Activated B cell treated with CpG ODN at 0.5 μM for 24 hours (primary cell): Measurements from ENCODE around the gene SIGMAR1. TPM values are rescaled to one million over a fixed set of nuclear protein-coding genes. Genes with fewer than 3 reads are reported as not detected.

Source experiments
- ATAC-seq: fragments of 200-7000 bp; cut with Tn5 transposase; one replicate; pipeline ENCODE4 v1.10.0; 2021; ENCODE audit warnings: low read depth, mild to moderate bottlenecking, moderate library complexity
- CTCF ChIA-PET: fragments of 350-600 bp; sonication (Branson Sonifier 250); formaldehyde crosslinking; loops from one replicate; lab custom pipeline; 2021; ENCODE audit warnings: antibody characterized with exemption; lab: Charles Lee
- POLR2A ChIA-PET: fragments of 350-600 bp; sonication (Branson Sonifier 250); formaldehyde crosslinking; loops from one replicate; lab custom pipeline; 2021; ENCODE audit warnings: antibody characterized with exemption; lab: Charles Lee
- DNase-seq: peaks from one replicate; pipeline ENCODE4 v3.0.0; 2022
- H3K27ac Mint-ChIP-seq: one replicate; pipeline ENCODE4 v1.8.0; 2020; ENCODE audit warnings: mixed read lengths
- H3K27me3 Mint-ChIP-seq: one replicate; pipeline ENCODE4 v1.8.0; 2021; ENCODE audit warnings: mixed read lengths
- H3K36me3 Mint-ChIP-seq: one replicate; pipeline ENCODE4 v1.8.0; 2021; ENCODE audit warnings: low read depth, mixed read lengths
- H3K4me1 Mint-ChIP-seq: one replicate; pipeline ENCODE4 v1.8.0; 2021; ENCODE audit warnings: mixed read lengths
- H3K4me3 Mint-ChIP-seq: one replicate; pipeline ENCODE4 v1.8.0; 2020; ENCODE audit warnings: mild to moderate bottlenecking, mixed read lengths
- H3K9me3 Mint-ChIP-seq: one replicate; pipeline ENCODE4 v1.8.0; 2020; ENCODE audit warnings: mixed read lengths
- CTCF ChIP-seq: fragments of 200-600 bp; IDR thresholded peaks from one replicate; pipeline ENCODE4 v1.8.0; 2022; ENCODE audit warnings: antibody characterized with exemption, mild to moderate bottlenecking
- intact Hi-C: fragments of 100-400 bp; cut with micrococcal nuclease; formaldehyde crosslinking; loops from one replicate; pipeline ENCODE4 v1.15.1; 2024
- total RNA-seq: library from RNA; stranded (reverse); gene quantifications from 2 replicates; pipeline ENCODE4 v1.2.3, GENCODE V29; 2022

The SIGMAR1 gene
- total RNA-seq, 1 donor from 2014 or later = 27.2 TPM

GRCh38 chr9:34663303-34663605, 25.7 kb upstream of the SIGMAR1 start:
- Mint-ChIP-seq H3K9me3 (no peaks in the 10 kb centered on the region), H3K27ac (no peak overlapping the region), H3K36me3 (no peaks in the 10 kb centered on the region), H3K27me3 (no peaks in the 10 kb centered on the region), H3K4me1 (peaks cover 11% of the 10 kb centered on the region), H3K4me3 (no peak overlapping the region)
- TF ChIP-seq CTCF = no peak
- ATAC-seq = no peak
- no peak for DNase-seq
- CTCF ChIA-PET = interaction anchor here (3.9 kb wide), 1 partner anchor 39 kb away, joined by 14 read pairs; no protein-coding TSS in a partner anchor
- intact Hi-C loops = loop anchor here (10.0 kb wide), 1 partner anchor 1072 kb away; the partner anchor contains the start of genes CREB3 and TLN1
- POLR2A ChIA-PET = no interaction called here

GRCh38 chr9:34662526-34663302, 25.1 kb upstream of the SIGMAR1 start, which contains the start of gene CCL27:
Gene CCL27, minus strand, starts transcription at chr9:34662657. Its CDS starts 24 bp downstream, at chr9:34662633.
- CTCF ChIA-PET = interaction anchor here (1.1 to 3.9 kb wide), 3 partner anchors 16 to 40 kb away, joined by 3 to 14 read pairs (median 8); partner anchors contain the start of gene GALT
- H3K9me3 Mint-ChIP-seq = no peaks in the 10 kb centered on the region
- H3K27me3 Mint-ChIP-seq = no peaks in the 10 kb centered on the region
- TF ChIP-seq CTCF = no peak
- H3K4me3 Mint-ChIP-seq = no peak within 1 kb of the TSS
- intact Hi-C loops = loop anchor here (10.0 kb wide), 1 partner anchor 1072 kb away; the partner anchor contains the start of genes CREB3 and TLN1
- H3K4me1 Mint-ChIP-seq = peaks cover 11% of the 10 kb centered on the region
- DNase-seq (no peak), ATAC-seq (no peak)
- no peak within 1 kb of the TSS for H3K27ac Mint-ChIP-seq
- POLR2A ChIA-PET = no interaction called here
- no peaks in the 10 kb centered on the region for H3K36me3 Mint-ChIP-seq

GRCh38 chr9:34659592-34660253, 22.1 kb upstream of the SIGMAR1 start:
- Mint-ChIP-seq H3K27me3 (no peaks in the 10 kb centered on the region), H3K4me3 (no peak overlapping the region), H3K9me3 (no peaks in the 10 kb centered on the region), H3K27ac (no peak overlapping the region), H3K4me1 (peaks cover 7% of the 10 kb centered on the region), H3K36me3 (no peaks in the 10 kb centered on the region)
- ATAC-seq (no peak), DNase-seq (no peak)
- ChIA-PET POLR2A (interaction anchor here (0.6 kb wide), 1 partner anchor 818 kb away, joined by 3 read pairs; no protein-coding TSS in a partner anchor), CTCF (interaction anchor here (1.5 to 2.9 kb wide), 2 partner anchors 13 to 26 kb away, joined by 3 to 8 read pairs; partner anchors contain the start of gene GALT)
- intact Hi-C loops = loop anchor here (10.0 kb wide), 1 partner anchor 1075 kb away; the partner anchor contains the start of genes CREB3 and TLN1
- no peak for TF ChIP-seq CTCF

GRCh38 chr9:34658461-34658860, 20.9 kb upstream of the SIGMAR1 start:
- no peak overlapping the region for H3K27ac Mint-ChIP-seq
- ATAC-seq = no peak
- POLR2A ChIA-PET = no interaction called here

More at GRCh38 chr9:34658461-34658860, 20.9 kb upstream of the SIGMAR1 start:
- no peaks in the 10 kb centered on the region for H3K27me3 Mint-ChIP-seq
- no peaks in the 10 kb centered on the region for H3K36me3 Mint-ChIP-seq
- no peaks in the 10 kb centered on the region for H3K4me1 Mint-ChIP-seq
- DNase-seq = no peak
- H3K9me3 Mint-ChIP-seq = no peaks in the 10 kb centered on the region
- CTCF ChIA-PET = interaction anchor here (0.6 to 1.4 kb wide), 2 partner anchors 12 to 33 kb away, joined by 3 read pairs; partner anchors contain the start of gene GALT
- intact Hi-C loops = no loop called here
- no peak for TF ChIP-seq CTCF
- no peak overlapping the region for H3K4me3 Mint-ChIP-seq
